ENCODE measurements around the gene CD22. TPM values are rescaled to one million over a fixed set of nuclear protein-coding genes. Genes with fewer than 3 reads are reported as not detected.

CD22 gene
- polyA plus RNA-seq, 1 donor from 2014 or later = not detected

DNA sequence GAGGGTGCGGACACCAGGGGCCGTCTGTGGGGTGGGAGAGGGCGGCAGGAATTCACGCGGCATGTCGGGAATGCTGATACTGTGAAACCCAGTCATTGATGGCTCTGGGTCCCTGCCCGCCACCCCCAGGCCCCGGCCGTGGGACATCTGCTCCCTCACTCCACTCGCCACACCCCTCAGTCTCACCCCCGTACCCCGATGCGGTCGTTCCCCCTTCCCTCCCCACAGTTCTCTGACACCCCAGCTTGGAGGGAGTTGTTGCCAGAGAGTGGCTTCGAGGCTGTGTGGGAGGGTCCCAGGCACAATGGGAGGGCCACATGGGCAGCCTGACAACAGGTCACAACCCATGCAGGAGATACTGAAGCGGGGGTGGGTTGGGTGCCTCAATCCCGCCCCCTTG is 35.2 kb upstream of the CD22 start:
- Histone ChIP-seq H3K9me3 (ENCODE audit: low read length) (no peaks in the 10 kb centered on the region), H3K9me2 (ENCODE audit: insufficient read depth, low read length) (no peaks in the 10 kb centered on the region), H3K9ac (ENCODE audit: low read length) (no peak overlapping the region), H3F3A (ENCODE audit: insufficient read depth, low read length, poor library complexity, severe bottlenecking) (no peaks in the 10 kb centered on the region), H3K79me2 (replicated peaks; ENCODE audit: insufficient read depth, low read length) (no peaks in the 10 kb centered on the region), H3K27me3 (ENCODE audit: insufficient read depth, low read depth, low read length) (no peaks in the 10 kb centered on the region), H4K20me1 (ENCODE audit: insufficient read depth) (no peaks in the 10 kb centered on the region), H3K4me2 (ENCODE audit: low read length) (no peak overlapping the region), H3K27ac (ENCODE audit: low read length) (no peak overlapping the region), H2AFZ (ENCODE audit: low read depth, low read length) (no peak overlapping the region), H3K4me3 (ENCODE audit: low read length) (no peak overlapping the region), H3K36me3 (ENCODE audit: insufficient read depth, low read length) (no peaks in the 10 kb centered on the region)
- TF ChIP-seq TAF1 (IDR thresholded peaks at IDR 0.05; ENCODE audit: low read depth) = no peak
- TF ChIP-seq EZH2 (IDR thresholded peaks at IDR 0.05; ENCODE audit: borderline replicate concordance, insufficient read depth, low read length, poor library complexity, severe bottlenecking) = no peak
- no peak for TF ChIP-seq RAD21 (conservative IDR thresholded peaks at IDR 0.05)
- TF ChIP-seq, protein P1, sequence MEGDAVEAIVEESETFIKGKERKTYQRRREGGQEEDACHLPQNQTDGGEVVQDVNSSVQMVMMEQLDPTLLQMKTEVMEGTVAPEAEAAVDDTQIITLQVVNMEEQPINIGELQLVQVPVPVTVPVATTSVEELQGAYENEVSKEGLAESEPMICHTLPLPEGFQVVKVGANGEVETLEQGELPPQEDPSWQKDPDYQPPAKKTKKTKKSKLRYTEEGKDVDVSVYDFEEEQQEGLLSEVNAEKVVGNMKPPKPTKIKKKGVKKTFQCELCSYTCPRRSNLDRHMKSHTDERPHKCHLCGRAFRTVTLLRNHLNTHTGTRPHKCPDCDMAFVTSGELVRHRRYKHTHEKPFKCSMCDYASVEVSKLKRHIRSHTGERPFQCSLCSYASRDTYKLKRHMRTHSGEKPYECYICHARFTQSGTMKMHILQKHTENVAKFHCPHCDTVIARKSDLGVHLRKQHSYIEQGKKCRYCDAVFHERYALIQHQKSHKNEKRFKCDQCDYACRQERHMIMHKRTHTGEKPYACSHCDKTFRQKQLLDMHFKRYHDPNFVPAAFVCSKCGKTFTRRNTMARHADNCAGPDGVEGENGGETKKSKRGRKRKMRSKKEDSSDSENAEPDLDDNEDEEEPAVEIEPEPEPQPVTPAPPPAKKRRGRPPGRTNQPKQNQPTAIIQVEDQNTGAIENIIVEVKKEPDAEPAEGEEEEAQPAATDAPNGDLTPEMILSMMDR (IDR thresholded peaks at IDR 0.05; ENCODE audit: poor library complexity, severe bottlenecking) = no peak
- TF ChIP-seq SMC3 (conservative IDR thresholded peaks at IDR 0.05; ENCODE audit: poor library complexity) = no peak
- TF ChIP-seq, protein P2, sequence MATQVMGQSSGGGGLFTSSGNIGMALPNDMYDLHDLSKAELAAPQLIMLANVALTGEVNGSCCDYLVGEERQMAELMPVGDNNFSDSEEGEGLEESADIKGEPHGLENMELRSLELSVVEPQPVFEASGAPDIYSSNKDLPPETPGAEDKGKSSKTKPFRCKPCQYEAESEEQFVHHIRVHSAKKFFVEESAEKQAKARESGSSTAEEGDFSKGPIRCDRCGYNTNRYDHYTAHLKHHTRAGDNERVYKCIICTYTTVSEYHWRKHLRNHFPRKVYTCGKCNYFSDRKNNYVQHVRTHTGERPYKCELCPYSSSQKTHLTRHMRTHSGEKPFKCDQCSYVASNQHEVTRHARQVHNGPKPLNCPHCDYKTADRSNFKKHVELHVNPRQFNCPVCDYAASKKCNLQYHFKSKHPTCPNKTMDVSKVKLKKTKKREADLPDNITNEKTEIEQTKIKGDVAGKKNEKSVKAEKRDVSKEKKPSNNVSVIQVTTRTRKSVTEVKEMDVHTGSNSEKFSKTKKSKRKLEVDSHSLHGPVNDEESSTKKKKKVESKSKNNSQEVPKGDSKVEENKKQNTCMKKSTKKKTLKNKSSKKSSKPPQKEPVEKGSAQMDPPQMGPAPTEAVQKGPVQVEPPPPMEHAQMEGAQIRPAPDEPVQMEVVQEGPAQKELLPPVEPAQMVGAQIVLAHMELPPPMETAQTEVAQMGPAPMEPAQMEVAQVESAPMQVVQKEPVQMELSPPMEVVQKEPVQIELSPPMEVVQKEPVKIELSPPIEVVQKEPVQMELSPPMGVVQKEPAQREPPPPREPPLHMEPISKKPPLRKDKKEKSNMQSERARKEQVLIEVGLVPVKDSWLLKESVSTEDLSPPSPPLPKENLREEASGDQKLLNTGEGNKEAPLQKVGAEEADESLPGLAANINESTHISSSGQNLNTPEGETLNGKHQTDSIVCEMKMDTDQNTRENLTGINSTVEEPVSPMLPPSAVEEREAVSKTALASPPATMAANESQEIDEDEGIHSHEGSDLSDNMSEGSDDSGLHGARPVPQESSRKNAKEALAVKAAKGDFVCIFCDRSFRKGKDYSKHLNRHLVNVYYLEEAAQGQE (IDR thresholded peaks at IDR 0.05; ENCODE audit: borderline replicate concordance) = no peak
- TF ChIP-seq EP300 (conservative IDR thresholded peaks at IDR 0.05; ENCODE audit: poor library complexity, severe bottlenecking) = no peak

DNA sequence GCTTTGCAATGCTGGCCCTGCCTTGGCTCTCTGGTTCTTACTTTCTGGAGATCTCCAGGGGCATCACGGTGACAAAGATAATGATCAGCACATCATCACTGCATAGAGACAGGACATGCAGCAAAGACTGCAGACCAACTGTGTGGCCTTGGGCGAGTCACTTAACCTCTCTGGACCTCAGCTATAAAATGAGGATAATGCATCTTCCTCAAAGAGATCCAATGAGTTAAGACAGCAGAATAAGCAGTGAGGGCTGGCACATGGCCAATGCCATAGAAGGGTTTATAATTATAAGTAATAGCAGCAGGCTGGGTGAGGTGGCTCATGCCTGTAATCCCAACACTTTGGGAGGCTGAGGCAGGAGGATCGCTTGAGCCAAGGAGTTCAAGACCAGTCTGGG is 34.7 kb upstream of the CD22 start:
- no peaks in the 10 kb centered on the region for H3K9me2 ChIP-seq (ENCODE audit: insufficient read depth, low read length)
- H3K27me3 ChIP-seq (ENCODE audit: insufficient read depth, low read depth, low read length) = no peaks in the 10 kb centered on the region
- H3K79me2 ChIP-seq (replicated peaks; ENCODE audit: insufficient read depth, low read length) = no peaks in the 10 kb centered on the region
- H2AFZ ChIP-seq (ENCODE audit: low read depth, low read length) = no peak overlapping the region
- H3K36me3 ChIP-seq (ENCODE audit: insufficient read depth, low read length) = no peaks in the 10 kb centered on the region
- H3F3A ChIP-seq (ENCODE audit: insufficient read depth, low read length, poor library complexity, severe bottlenecking) = no peaks in the 10 kb centered on the region
- no peak overlapping the region for H3K4me2 ChIP-seq (ENCODE audit: low read length)
- H3K27ac ChIP-seq (ENCODE audit: low read length) = no peak overlapping the region
- H3K9me3 ChIP-seq (ENCODE audit: low read length) = no peaks in the 10 kb centered on the region
- TF ChIP-seq EZH2 (IDR thresholded peaks at IDR 0.05; ENCODE audit: borderline replicate concordance, insufficient read depth, low read length, poor library complexity, severe bottlenecking) = no peak
- TF ChIP-seq, protein P2 (IDR thresholded peaks at IDR 0.05; ENCODE audit: borderline replicate concordance) = no peak
- TF ChIP-seq TAF1 (IDR thresholded peaks at IDR 0.05; ENCODE audit: low read depth) = no peak
- no peak for TF ChIP-seq SMC3 (conservative IDR thresholded peaks at IDR 0.05; ENCODE audit: poor library complexity)
- TF ChIP-seq, protein P1 (IDR thresholded peaks at IDR 0.05; ENCODE audit: poor library complexity, severe bottlenecking) = no peak
- no peak for TF ChIP-seq EP300 (conservative IDR thresholded peaks at IDR 0.05; ENCODE audit: poor library complexity, severe bottlenecking)
- TF ChIP-seq RAD21 (conservative IDR thresholded peaks at IDR 0.05) = no peak
- TF ChIP-seq MXI1 (conservative IDR thresholded peaks at IDR 0.05; ENCODE audit: poor library complexity, severe bottlenecking) = no peak
- no peak for TF ChIP-seq POLR2AphosphoS5 (IDR thresholded peaks at IDR 0.05)
- H4K20me1 ChIP-seq (ENCODE audit: insufficient read depth) = no peaks in the 10 kb centered on the region
- no peak overlapping the region for H3K4me3 ChIP-seq (ENCODE audit: low read length)
- no peak overlapping the region for H3K9ac ChIP-seq (ENCODE audit: low read length)

Measured in neural cell (in vitro differentiated cells).